ENCODE data around the gene FCHSD2.

Gene FCHSD2

GRCh38 chr11:73142128-73142377 lies at the start of gene FCHSD2:
Gene FCHSD2 (minus strand): TSS chr11:73142318. CDS start chr11:73141877, 441 bp downstream.
- DNase-seq: no peak

- DNase-seq: no peak
These were observed 49.0 kb upstream of the FCHSD2 start for GRCh38 chr11:73191151-73191550.

- no peak for DNase-seq
These were observed 48.4 kb upstream of the FCHSD2 start for GRCh38 chr11:73190557-73190885.

DNA sequence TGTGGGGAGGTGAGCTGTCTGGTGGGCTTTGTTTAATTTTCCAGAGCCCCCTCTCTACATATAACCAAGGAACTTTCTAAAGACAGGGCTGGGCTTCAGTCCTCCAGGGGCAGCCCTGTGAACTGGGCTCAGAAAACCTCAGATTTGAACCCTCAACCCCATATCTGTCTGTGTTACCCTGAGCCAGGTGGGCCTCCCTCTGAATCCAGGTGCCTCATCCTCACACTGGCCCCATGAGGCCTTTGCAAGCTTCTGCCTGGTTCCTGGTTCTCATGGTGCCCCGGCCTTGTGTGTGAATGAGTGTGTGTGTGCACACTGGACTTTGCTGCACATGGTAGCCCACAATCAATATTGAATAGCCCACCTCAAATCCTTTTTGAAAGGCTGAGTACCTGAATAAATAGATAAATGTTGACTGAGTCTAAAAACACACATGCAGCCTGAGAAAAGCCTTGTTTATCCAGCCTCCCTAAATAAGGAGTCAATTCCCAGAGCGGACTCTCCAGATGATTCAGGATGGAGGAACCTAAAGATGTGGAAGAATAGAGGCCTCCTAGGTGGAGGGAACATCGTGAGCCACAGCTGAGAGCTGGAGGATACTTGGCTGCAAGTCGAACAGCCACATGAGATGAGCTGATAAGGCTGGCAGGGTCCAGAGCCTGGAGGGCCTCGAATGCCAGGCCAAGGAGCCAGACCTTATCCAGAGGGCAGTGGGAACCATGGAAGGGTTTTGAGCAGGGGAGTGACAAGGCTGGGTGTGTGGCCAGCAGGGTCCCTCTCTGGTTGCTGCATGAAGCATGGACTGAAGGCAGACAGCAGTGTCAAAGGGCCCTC lies 47.8 kb upstream of the FCHSD2 start:
- DNase-seq: no peak

DNA sequence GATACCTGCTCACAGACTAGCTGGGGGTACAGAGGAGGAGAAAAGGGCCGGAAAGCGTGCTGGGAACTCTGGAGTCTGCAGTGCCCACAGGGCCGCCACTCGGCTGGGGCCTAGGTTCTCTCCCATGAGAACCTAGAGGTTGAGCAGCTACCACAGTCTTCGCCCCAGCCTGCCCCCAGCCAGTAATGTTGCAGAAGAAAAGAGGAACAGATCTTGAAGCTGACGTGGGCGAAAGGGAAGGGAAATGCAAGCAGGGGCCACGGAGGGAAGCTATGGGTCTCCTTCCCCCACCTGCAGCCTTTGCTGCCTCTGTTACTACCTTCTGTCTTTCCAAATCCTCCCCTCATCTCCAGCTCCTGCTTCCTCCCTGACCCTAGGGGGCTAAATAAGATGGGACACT lies 47.2 kb upstream of the FCHSD2 start:
- DNase-seq: no peak

- DNase-seq: no peak
These were observed 46.2 kb upstream of the FCHSD2 start for GRCh38 chr11:73188301-73188700.

DNA sequence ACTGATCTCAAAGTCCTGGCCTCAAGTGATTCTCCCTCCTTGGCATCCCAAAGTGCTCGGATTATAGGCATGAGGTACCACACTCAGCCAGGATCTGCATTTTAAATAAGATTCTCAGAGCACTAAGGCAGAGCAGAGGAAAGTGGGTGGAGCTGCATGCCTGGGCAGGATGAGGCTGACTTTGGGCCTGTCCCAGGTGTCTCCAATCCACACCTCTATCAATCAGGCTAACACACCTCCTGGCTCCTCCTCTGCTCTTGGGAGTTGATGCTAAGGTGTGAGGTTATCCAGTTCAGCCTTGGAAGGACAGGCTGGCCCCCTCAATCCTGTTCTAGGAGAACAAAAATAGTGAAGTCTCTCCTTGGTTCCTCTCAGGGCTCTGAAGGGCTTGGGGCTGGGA lies 45.7 kb upstream of the FCHSD2 start:
- no peak for DNase-seq

DNA sequence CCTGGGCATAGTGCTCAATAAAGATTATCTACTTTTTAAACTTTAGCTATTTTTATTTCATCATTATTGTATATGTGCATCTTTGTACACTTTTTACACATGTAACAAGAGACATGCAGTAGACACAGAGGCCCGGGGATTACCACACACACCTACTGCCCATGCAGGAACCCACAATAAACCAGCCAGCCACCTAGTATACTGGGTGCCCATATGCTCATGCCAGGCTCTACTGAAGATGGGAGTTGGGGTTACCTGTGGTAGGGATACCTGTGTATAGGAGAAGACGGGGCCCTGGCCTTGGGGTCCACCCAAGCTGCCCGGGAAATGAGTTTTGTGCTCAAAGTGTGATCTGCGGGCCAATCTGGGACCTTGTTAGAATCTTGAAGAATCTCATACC lies 44.8 kb upstream of the FCHSD2 start:
- no peak for DNase-seq

DNA sequence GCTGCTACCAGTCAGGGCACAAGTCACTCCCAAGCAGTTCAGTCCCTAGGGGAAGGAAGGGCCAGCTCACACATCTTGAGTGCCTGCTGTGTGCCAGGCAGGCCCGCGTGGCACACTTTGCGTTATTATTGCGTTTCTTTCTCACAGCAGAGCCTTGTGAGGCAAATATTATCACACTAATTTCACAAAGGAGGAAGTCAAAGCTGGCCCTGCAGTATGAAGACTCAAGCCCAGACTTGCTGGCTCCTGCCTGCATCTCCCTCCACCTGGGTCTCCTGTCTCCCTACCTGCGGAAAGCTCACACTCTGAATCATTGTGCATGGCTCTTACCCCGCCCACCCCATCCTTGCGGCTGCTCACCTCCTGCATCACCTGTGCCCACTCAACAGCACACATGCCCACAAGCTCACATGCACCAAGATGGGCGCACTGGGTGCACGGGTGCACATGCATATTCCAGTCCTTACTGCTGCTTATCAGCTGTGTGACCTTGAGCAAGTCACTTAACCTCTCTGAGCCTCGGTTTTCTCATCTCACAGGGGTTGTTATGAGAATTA lies 44.3 kb upstream of the FCHSD2 start:
- no peak for DNase-seq

DNA sequence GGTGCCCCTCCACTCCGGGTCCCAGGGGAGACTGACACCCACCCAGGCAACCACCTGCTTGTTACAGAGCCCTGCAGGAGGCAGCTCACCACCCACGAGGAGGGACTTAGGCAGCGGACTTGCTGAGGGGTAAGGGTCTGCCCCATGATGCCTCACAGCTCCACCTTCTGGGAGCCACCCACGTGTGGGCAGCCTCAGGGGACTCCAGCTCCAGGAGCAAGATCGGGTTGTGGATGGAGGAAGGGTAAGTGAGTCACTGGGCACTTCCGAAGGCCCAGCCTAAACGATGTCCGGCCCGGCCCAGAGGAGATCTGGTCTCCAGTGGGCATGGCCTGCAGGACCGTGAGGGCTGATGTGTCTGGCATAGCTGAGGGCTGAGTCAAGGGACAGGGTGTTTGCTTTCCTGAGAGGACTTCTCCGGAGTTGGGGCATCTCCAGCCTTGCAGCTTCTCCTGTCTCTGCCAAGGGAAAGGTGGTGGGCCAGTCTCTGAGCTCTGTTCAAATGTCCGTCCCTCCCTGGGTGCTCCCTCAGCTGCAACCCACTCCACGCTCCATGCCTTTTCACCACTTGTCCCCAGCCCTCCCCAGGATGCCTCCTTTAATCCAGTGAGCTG lies 43.7 kb upstream of the FCHSD2 start:
- no peak for DNase-seq

- no peak for DNase-seq
These were observed 43.0 kb upstream of the FCHSD2 start for GRCh38 chr11:73184953-73185671.

- no peak for DNase-seq
These were observed 40.8 kb upstream of the FCHSD2 start for GRCh38 chr11:73182824-73183321.

DNA sequence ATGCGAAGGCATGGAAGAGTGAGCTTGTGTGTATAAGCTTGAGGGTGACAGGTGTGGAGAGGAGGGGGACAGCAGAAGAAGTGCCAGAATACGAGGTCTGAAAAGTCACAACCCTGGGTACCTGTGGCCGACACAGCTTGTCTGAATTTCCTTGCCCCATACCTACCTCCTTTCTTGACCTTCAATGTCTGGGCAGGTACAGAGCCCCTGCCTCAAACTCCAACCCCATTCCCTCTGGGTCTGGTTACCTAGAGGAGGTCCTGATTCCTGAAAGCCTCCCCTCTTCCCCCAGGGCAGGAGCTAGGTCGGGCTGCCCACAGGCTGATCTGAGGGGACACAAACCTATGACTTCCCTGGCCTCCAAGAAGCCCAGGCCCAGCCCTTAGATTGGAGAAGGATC lies 36.6 kb upstream of the FCHSD2 start:
- no peak for DNase-seq

GRCh38 chr11:73177778-73178539 lies 35.8 kb upstream of the FCHSD2 start:
- no peak for DNase-seq

- no peak for DNase-seq
These were observed 35.3 kb upstream of the FCHSD2 start for GRCh38 chr11:73177380-73177777.

- no peak for DNase-seq
These were observed 34.7 kb upstream of the FCHSD2 start for GRCh38 chr11:73176874-73177155.

DNA sequence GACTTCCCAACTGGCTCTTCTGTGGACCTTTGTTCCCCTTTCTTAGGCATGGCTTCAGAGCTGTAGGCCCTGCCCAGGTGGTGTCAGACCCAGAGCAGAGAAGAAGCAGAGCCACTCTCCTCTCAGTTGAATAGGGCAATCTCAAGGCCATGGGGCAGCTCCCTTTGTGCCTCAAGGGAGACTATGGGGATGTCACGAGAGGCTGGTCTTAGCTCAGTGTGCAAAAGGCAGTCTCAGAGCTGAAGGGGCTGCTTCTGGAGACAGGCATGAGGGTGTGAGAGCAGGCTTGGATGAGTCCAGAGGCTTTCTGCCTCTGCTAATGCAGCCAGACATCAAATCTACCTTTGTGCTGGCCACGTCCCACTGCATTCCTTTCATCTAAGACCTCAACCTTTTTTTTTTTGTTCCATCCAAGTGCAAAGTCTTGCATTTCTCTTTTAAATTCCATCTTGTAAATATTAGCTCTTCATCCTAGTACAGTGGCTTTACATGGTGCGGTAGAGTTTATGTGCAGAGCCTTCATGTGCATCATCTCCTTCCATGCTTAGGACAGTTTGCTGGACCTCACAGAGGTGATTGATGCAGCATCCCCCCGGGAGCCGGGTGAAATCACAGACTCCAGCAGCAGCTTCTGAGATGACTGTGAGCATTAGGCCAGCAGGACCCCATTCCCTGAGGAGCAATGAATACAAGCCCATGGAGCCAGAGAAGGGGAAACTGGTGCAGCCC lies 34.2 kb upstream of the FCHSD2 start:
- DNase-seq: no peak

DNA sequence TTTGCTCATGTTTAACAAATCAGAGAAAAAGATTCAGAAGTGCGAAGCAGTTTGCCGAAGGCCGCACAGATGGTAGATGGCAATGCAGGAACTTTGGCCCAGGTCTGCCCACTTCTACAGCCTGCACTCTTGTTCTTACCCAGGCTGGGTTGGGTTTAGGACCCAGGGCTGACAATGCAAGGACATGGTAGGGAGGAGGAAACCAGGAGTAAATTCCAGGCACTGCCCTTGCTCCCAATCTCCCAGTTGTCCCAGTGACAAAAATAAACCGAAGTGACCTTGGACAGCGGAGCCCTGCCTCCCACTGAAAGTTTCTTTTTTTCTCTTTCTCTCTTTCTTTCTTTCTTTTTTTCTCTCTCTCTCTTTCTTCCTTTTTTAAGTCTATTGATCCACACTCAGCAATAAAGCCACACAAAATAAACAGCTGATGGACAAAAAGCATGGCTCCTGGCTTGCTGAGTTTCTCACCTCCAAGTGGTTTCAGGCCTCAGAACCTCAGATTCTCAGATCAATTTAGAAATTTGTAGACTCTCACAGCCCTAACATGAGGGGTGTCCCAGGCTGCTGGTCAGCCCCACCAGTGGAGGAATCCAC lies 33.5 kb upstream of the FCHSD2 start:
- DNase-seq: no peak

- no peak for DNase-seq
These were observed 32.3 kb upstream of the FCHSD2 start for GRCh38 chr11:73174495-73174791.

GRCh38 chr11:73173755-73174494 lies 31.8 kb upstream of the FCHSD2 start:
- no peak for DNase-seq

- no peak for DNase-seq
These were observed 31.0 kb upstream of the FCHSD2 start for GRCh38 chr11:73172992-73173656.

Data from NCI-H187 treated with DMSO at 0.1 percent for 48 hours (cell line).